GM18499 (cell line): Measurements from ENCODE around the gene LILRA1.
"Not testable (repeated sequence)": the region's sequence is repeated elsewhere in the genome, so short reads cannot be mapped to it uniquely, and the experiment has no call there.

ENCODE experiments used
- ATAC-seq: cut with Tn5 transposase; IDR thresholded peaks from one replicate; pipeline ENCODE4 v1.9.1; 2021; ENCODE audit warnings: moderate number of reproducible peaks; ENCODE audit not compliant: insufficient read depth, unreplicated experiment

Gene LILRA1

GRCh38 chr19:54576411-54576976 lies 16.9 kb upstream of the LILRA1 start:
- no peak for ATAC-seq

GRCh38 chr19:54577334-54577733 lies 16.1 kb upstream of the LILRA1 start:
- no peak for ATAC-seq

GRCh38 chr19:54578268-54578667 lies 15.2 kb upstream of the LILRA1 start:
- not testable (repeated sequence) for ATAC-seq

- ATAC-seq, result no peak
Observed at GRCh38 chr19:54586397-54586796, 7.0 kb upstream of the LILRA1 start.

GRCh38 chr19:54587026-54587425 lies 6.4 kb upstream of the LILRA1 start:
- ATAC-seq, result no peak

DNA sequence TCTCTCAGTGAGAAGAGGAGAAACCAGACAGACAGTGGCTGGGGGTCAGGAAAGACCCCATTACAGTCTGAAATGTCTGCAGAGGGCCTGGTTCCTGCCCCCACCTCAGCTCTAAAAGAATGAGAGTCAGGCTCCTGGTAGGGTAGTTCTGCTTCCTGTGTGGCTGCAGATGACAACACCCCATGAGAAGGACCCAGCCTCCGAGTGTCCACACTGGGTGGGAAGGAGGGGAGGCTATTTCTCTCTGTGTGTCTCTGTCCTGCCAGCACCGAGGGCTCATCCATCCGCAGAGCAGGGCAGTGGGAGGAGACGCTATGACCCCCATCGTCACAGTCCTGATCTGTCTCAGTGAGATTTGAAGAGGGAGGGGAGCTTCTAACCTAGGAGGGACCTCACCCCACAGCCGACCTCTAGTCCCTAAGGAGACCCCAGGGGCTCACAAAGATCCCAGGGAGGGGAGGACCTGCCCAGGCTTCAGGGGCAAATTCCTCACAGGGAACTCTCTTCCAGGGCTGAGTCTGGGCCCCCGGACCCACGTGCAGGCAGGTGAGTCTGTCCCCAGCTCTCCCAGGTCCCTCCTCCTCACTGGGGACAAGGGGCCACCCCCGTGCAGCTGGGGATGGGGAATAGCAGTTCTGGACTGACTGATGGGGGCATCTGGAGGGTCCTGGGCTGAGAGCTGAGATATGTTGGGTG lies 647 bp downstream of the LILRA1 start:
- ATAC-seq, result not testable (repeated sequence)

DNA sequence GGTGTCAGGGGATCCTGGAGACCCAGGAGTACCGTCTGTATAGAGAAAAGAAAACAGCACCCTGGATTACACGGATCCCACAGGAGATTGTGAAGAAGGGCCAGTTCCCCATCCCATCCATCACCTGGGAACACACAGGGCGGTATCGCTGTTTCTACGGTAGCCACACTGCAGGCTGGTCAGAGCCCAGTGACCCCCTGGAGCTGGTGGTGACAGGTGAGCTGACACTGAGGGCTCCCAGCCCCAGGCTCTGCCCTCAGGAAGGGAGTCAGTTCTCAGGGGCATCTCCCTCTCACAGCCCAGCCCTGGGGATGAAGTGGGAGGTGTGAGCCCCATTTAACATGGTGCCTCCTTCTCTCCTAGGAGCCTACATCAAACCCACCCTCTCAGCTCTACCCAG lies 1.3 kb downstream of the LILRA1 start:
- no peak for ATAC-seq

DNA sequence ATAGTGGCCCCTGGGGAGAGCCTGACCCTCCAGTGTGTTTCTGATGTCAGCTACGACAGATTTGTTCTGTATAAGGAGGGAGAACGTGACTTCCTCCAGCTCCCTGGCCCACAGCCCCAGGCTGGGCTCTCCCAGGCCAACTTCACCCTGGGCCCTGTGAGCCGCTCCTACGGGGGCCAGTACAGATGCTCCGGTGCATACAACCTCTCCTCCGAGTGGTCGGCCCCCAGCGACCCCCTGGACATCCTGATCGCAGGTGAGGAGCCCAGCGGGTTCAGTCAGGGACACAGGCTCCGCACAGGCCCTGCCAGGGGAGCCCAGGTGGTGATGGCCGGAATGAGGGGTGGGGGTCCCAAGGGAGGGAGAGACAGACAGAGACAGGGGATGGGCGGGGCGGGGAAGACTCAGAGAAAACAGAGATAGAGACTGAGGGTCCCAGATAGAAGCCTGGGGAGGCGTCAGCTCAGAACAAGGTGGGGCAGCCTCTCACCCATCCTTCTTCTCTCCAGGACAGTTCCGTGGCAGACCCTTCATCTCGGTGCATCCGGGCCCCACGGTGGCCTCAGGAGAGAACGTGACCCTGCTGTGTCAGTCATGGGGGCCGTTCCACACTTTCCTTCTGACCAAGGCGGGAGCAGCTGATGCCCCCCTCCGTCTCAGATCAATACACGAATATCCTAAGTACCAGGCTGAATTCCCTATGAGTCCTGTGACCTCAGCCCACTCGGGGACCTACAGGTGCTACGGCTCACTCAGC lies 2.4 kb downstream of the LILRA1 start:
- ATAC-seq, result not testable (repeated sequence)

- ATAC-seq, result no peak
Observed at GRCh38 chr19:54600212-54600611, 6.8 kb downstream of the LILRA1 start.

GRCh38 chr19:54606230-54606629 lies 12.8 kb downstream of the LILRA1 start:
- no peak for ATAC-seq

DNA sequence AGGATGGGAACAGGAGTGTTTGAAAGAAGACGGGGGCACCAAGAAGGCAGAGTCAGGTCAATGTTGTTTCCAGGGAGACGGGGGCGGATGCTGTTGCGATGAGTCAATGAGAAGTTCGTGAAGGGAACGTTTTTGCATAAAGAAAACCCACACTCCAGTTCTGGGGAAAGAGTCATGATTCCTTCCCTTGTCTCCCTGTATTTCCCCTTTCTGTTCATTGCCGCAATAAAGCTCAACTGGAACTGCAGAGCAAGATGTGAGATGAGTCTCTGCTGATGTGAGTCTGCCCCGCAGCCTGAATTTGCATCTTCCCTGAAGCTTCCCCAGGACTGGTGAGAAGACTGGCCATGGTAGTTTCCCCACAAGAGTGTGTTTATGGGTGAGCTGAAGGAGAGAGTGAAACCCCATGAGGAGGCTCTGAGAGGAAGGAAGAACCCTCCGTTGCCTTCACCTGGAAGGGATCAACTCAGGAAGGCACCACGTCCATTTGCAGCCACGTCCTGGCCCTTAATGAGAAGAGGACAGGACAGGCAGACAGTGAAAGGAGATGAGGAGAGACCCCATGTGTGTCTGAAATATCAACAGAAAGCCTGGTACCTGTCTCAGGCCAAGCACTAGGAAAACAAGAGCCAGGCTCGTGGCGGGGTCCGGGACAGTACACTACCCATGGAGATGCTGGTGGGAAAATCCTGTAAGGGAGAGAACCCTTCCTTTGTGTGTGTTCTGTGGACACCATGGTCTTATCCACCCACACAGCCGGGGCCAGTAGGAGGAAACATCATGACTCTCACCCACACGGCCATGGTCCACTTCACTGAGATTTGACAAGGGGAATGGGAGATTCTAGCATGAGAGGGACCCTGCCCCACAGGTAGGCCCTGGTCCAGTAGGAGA lies 13.7 kb downstream of the LILRA1 start:
- ATAC-seq, result no peak

DNA sequence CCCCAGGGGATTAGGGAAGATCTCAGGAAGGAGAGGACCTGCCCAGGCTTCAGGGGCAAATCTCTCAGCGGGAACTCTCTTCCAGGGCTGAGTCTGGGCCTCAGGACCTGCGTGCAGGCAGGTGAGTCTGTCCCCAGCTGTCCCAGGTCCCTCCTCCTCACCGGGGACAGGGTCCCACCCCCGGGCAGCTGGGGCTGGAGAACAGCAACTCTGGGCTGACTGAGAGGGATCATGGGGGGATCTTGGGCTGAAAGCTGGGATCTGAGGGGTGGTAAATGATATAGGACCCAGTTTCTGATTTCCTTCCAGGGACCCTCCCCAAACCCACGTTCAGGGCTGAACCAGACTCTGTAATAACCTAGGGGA lies 14.3 kb downstream of the LILRA1 start:
- no peak for ATAC-seq

- ATAC-seq, result no peak
Observed at GRCh38 chr19:54608205-54608604, 14.8 kb downstream of the LILRA1 start.

DNA sequence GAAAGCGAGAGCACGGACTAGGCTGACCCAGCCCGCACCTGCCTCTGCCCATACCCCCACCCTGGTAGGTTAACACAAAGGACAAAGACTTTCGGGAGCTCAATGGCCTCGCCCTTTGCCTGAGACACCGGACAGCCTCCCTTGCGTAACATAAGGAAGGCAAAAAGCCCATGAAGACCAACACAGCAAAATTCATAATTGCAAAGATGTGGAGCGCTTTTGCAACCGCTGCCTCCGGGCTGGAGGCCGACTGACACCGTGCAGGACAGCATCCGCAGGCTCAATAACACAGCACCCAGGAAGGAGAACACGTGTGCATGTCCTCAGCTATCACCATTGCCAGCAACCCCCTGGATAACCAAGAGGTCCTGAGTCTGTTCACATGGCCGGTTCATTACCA lies 15.4 kb downstream of the LILRA1 start:
- no peak for ATAC-seq

DNA sequence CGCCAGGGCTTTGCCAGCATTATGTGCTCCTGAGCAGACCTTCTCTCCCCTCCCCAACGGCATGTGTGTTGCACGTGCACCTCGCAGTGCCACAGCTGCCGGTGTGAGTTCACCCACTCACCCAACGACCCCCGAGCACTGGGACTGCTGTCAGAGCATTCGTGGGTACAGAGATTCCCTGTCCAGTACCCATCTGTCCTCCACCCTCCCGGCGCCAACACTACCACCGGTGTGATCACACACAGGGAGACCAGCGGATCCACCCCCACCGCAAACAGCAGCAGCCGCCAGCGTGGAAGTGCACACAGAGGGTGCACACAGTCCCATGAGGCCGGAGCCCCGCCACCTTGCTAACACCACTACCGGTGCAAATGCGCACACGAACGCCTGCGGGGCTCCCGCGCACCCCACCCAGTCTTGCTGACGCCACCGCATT lies 15.9 kb downstream of the LILRA1 start:
- ATAC-seq, result no peak

DNA sequence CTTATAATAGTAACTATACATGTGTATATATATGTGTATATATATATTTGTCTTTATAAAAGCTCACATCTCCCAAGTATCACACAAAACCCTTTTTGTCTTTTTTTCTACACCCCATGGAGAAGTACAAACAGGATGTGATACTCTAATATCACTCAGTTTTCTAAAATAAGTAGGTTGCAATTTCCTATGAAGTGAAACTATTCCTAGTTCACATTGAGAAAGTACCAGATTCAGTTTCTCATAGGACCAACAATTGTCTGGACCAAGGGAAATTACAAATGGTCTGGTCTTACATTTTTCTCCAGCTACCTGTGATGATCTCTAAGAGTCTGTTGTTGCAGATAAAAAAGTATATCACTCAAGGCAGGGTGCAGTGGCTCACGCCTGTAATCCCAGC lies 19.0 kb downstream of the LILRA1 start:
- ATAC-seq, result no peak

- ATAC-seq, result no peak
Observed at GRCh38 chr19:54614726-54615125, 21.3 kb downstream of the LILRA1 start.

GRCh38 chr19:54616057-54616456 lies 22.6 kb downstream of the LILRA1 start:
- ATAC-seq, result peak; percentile 34

GRCh38 chr19:54616821-54617560 lies 23.6 kb downstream of the LILRA1 start:
- peak; percentile 47 for ATAC-seq

DNA sequence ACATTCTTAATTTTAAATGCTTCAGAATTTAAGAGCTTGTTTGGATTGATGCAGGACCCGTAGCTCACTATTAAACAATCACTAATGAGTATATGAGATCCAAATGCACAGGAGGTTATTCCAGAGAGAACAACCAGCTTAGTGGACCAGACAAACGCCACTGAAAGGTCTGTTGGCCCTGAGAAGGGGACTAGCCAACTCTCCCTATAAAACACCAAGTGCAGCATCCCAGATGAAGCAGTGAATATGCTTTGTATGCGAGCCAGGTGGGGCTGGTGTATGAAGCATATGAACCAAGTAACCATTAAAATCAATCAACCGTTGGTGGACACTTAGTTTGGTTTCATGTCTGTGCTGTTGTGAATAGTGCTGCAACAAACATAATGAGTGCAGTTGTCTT lies 27.0 kb downstream of the LILRA1 start:
- no peak for ATAC-seq
